Aorta (tissue), 5 donors: ENCODE data around the gene ARFGEF2. TPM values are rescaled to one million over a fixed set of nuclear protein-coding genes. Genes with fewer than 3 reads are reported as not detected.

Experiments used
- ATAC-seq: fragments of 200-7000 bp; cut with Tn5 transposase; one replicate; pipeline ENCODE4 v1.9.1; 2022; ENCODE audit warnings: moderate library complexity; ENCODE audit not compliant: low FRiP score
- DNase-seq, 2 donors: peaks; one replicate each; pipeline ENCODE4 v3.0.0-alpha.2; 2020
- H3K27ac ChIP-seq, 2 donors: one replicate each; pipeline ENCODE4 v1.5.1; 2013; ENCODE audit warnings: low read length in 2 of 2, mild to moderate bottlenecking in 2 of 2, moderate library complexity in 2 of 2, control low read depth in 1 of 2, inconsistent platforms in 1 of 2, low read depth in 1 of 2
- H3K27me3 ChIP-seq, 2 donors: one replicate each; pipeline ENCODE4 v1.6.1; 2013; ENCODE audit warnings: control low read depth in 1 of 2, low read length in 1 of 2, mild to moderate bottlenecking in 1 of 2, moderate library complexity in 1 of 2; ENCODE audit not compliant: insufficient read depth in 2 of 2, control insufficient read depth in 1 of 2
- H3K36me3 ChIP-seq, 2 donors: one replicate each; pipeline ENCODE4 v1.6.1; 2013; ENCODE audit warnings: control low read depth in 1 of 2, low read length in 1 of 2, mild to moderate bottlenecking in 1 of 2; ENCODE audit not compliant: insufficient read depth in 2 of 2, control insufficient read depth in 1 of 2
- H3K4me1 ChIP-seq, 2 donors: one replicate each; pipeline ENCODE4 v1.6.1; 2013; ENCODE audit warnings: low read length in 2 of 2, control low read depth in 1 of 2, mild to moderate bottlenecking in 1 of 2, moderate library complexity in 1 of 2; ENCODE audit not compliant: insufficient read depth in 2 of 2, control insufficient read depth in 1 of 2
- H3K4me3 ChIP-seq, 2 donors: one replicate each; pipeline ENCODE4 v1.5.1; 2013; ENCODE audit warnings: low read length in 2 of 2, control low read depth in 1 of 2, mild to moderate bottlenecking in 1 of 2
- H3K9me3 ChIP-seq: one replicate; pipeline ENCODE4 v1.6.1; 2013; ENCODE audit warnings: mild to moderate bottlenecking, low read length; ENCODE audit not compliant: control insufficient read depth
- WGBS, 2 donors: extraction: QIAGEN DNeasy Blood & Tissue Kit; methylation state at CpG; one replicate each; pipeline ENCODE4 v1.1.7; 2013; 5-methylcytosine and 5-hydroxymethylcytosine counted together
- intact Hi-C, 2 donors: fragments of 100-400 bp; cut with DNase I; formaldehyde crosslinking; loops; one replicate each; pipeline versions ENCODE4 v1.14.2 to v1.15.0; 2022
- polyA plus RNA-seq, 2 donors: library from polyadenylated mRNA; stranded (reverse); fragments of 200-250 nt; gene quantifications; one replicate each; pipeline ENCODE4 v1.2.3, GENCODE V29; 2013
- total RNA-seq, 2 donors: library from RNA; stranded (reverse); fragmentation: NEBNext Ultra II Directional; extraction: Animal tissue kit (Norgen Biotek cat#: 25700); gene quantifications; one replicate each; pipeline ENCODE4 v1.2.1, GENCODE V29; 2021
- donor health status: healthy with polysubstance abuse.
- donor health status: Bipolar disorder and iron deficiency.
- donor health status: DM: no; HTN: no; CAD: no.
- donor health status: DM: no; HTN: no; CAD: no.
- donor health status: DM: yes; HTN: yes; CAD: no.

Gene ARFGEF2
- total and polyA plus RNA-seq, 4 donors = 5.8 to 30.2 (median 19.3) TPM

DNA sequence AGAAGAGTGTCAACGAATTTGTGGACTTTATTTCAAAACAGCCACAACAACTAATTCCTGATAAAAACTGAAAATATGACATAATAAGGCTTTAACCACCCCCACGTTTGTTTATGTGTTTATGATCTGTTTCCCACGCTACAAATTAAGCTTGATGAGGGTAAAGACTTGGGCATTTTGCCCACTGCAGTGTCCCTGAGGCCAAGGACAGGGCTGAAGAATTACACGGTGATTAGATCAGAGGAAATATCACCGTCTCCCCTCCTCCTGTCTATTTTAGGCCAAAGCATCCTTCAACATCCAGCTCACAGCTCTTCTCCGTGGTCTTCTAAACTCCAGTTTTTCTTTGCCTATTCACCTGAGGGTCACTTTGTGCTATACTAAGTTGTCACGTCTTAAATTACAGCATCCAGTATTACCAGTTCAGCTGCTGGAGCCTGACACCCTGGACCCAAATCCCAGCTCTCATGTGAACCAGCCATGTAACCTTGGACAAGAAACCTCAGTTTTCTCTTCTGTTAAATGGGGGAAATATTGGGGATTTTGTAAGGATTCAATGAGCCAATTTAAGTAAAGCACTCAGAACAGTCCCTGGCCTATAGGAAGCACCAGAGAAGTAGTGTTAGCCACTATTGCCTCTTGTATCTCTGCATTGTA lies 15.2 kb upstream of the ARFGEF2 start:
- DNase-seq (no peak), ATAC-seq (no peak)
- Histone ChIP-seq H3K4me3 (no peak overlapping the region), H3K27me3 (no peaks in the 10 kb centered on the region), H3K36me3 (no peaks in the 10 kb centered on the region), H3K4me1 (no peaks in the 10 kb centered on the region), H3K9me3 (peaks cover 3% of the 10 kb centered on the region), H3K27ac (no peak overlapping the region)
- 71 to 76% methylated on average over 7 of the region's 7 CpGs for WGBS, 2 donors
- intact Hi-C loops = loop anchor here in 1 of 2 donors (10.0 kb wide), 1 partner anchor 182 kb away; no protein-coding TSS in a partner anchor

DNA sequence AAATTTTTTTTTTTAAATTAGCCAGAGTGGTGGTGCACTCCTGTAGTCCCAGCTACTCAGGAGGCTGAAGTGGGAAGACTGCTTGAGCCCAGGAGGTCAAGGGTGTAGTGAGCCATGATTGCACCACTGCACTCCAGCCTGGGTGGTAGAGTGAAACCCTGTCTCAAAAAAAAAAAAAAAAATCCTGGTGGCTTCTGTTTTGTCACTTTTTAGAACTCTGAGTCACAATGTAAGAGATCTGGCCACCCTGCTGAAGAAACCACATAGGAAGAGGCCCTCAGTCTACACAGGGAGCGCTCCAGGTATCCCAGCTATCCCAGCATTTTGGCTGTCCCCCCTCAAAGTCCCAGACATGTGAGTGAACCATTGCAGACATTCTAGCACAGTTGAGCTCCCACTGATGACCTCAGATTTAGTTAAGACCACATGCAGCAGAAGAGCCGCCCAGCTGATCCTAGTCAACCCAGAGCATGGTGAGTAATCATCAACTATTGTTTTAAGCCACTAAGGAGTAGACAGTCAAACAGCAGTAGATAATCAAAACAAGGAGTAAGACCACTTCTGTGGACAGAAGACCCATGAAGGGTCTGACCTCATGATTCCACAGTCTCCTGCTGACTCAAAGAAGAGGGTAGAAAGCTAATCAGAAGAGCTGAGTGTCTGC lies 12.7 kb upstream of the ARFGEF2 start:
- DNase-seq (no peak), ATAC-seq (no peak)
- H3K27ac ChIP-seq = no peak overlapping the region
- no peaks in the 10 kb centered on the region for H3K27me3 ChIP-seq
- H3K4me3 ChIP-seq = no peak overlapping the region
- H3K36me3 ChIP-seq = no peaks in the 10 kb centered on the region
- H3K9me3 ChIP-seq = peaks cover 3% of the 10 kb centered on the region
- 68 to 74% methylated on average over 2 of the region's 2 CpGs for WGBS, 2 donors
- H3K4me1 ChIP-seq = no peaks in the 10 kb centered on the region
- intact Hi-C loops = loop anchor here in 1 of 2 donors (10.0 kb wide), 1 partner anchor 184 kb away; no protein-coding TSS in a partner anchor

DNA sequence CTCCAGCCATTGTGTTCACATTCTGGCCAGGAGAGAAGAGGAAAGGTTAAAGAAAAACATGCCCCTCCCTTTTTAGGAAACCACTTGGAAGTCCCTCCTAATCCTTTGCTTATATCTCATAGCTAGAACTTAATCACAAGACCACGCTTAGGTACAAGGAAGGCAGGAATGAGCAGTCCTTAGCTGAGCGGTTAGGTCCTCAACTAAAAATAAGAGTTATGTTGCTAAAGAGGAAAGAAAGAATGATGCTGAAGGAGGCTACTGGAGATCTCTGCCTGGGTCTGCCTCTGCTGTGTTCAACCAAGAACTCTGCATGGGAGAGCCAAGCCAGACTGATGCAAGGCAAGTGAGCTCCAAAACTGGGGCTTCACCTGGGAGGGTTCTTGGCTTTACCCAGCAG lies 11.6 kb upstream of the ARFGEF2 start:
- no peak for ATAC-seq
- WGBS, 2 donors = 88 to 95% methylated on average over 2 of the region's 2 CpGs
- no peak overlapping the region for H3K4me3 ChIP-seq
- intact Hi-C loops = loop anchor here in 1 of 2 donors (10.0 kb wide), 1 partner anchor 185 kb away; no protein-coding TSS in a partner anchor
- no peaks in the 10 kb centered on the region for H3K4me1 ChIP-seq
- peaks cover 3% of the 10 kb centered on the region for H3K9me3 ChIP-seq
- no peak overlapping the region for H3K27ac ChIP-seq
- no peak for DNase-seq
- no peaks in the 10 kb centered on the region for H3K27me3 ChIP-seq
- H3K36me3 ChIP-seq = no peaks in the 10 kb centered on the region

GRCh38 chr20:48910347-48910781 lies 11.1 kb upstream of the ARFGEF2 start:
- no peak overlapping the region for H3K27ac ChIP-seq
- WGBS, 2 donors = 62 to 64% methylated on average over 7 of the region's 7 CpGs
- intact Hi-C loops = no loop called here
- H3K4me1 ChIP-seq = no peaks in the 10 kb centered on the region
- no peak for ATAC-seq
- no peaks in the 10 kb centered on the region for H3K36me3 ChIP-seq
- no peaks in the 10 kb centered on the region for H3K27me3 ChIP-seq
- peaks cover 3% of the 10 kb centered on the region for H3K9me3 ChIP-seq
- DNase-seq = no peak
- no peak overlapping the region for H3K4me3 ChIP-seq

DNA sequence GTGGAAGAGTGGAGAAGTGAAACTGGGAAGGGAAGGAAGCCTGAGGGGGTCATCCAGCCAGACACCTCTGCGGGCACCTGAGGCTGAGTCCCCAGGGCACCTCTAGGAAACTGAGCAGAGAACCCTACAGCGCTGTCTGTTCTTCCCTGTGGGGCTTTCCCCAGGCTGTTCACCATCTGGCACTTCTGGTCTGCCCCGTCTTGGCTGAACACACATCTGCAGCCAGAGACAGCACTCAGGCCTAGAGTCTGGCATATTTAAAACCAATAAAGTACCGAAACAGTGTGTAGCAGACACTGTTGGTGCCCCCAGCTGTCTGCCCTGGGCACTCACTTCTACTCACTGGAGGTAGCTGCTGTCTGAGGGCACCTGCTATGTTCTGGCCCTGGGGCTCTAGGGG lies 9.4 kb upstream of the ARFGEF2 start:
- no peaks in the 10 kb centered on the region for H3K27me3 ChIP-seq
- ATAC-seq (no peak), DNase-seq (no peak)
- H3K36me3 ChIP-seq = no peaks in the 10 kb centered on the region
- no peak overlapping the region for H3K27ac ChIP-seq
- intact Hi-C loops = no loop called here
- no peaks in the 10 kb centered on the region for H3K4me1 ChIP-seq
- H3K9me3 ChIP-seq = peaks cover 3% of the 10 kb centered on the region
- no peak overlapping the region for H3K4me3 ChIP-seq
- 88 to 91% methylated on average over 4 of the region's 4 CpGs for WGBS, 2 donors

DNA sequence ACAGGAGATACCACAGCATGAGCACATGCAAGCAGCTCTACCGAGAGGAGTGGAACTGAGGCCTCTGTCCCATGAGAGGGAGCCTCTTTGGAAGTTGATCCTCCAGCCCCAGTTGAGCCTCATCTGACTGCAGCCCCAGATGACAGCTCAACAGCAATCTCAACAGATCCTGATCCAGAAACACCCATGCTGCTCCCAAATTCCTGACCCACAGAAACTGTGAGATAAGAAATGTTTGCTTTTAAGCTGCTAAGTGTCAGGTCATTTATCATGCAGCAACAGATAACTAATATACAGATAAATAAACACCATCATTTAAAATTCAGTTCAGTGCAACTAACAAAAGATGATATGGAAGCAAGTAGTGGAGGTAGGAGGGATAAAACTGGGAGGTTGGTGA lies 4.8 kb upstream of the ARFGEF2 start:
- no peaks in the 10 kb centered on the region for H3K27me3 ChIP-seq
- intact Hi-C loops = no loop called here
- ATAC-seq (no peak), DNase-seq (no peak)
- H3K4me3 ChIP-seq = no peak overlapping the region
- H3K4me1 ChIP-seq = no peaks in the 10 kb centered on the region
- H3K36me3 ChIP-seq = no peaks in the 10 kb centered on the region
- WGBS, 2 donors = 35 to 45% methylated on average over 1 of the region's 1 CpG
- no peak overlapping the region for H3K27ac ChIP-seq
- no peaks in the 10 kb centered on the region for H3K9me3 ChIP-seq

DNA sequence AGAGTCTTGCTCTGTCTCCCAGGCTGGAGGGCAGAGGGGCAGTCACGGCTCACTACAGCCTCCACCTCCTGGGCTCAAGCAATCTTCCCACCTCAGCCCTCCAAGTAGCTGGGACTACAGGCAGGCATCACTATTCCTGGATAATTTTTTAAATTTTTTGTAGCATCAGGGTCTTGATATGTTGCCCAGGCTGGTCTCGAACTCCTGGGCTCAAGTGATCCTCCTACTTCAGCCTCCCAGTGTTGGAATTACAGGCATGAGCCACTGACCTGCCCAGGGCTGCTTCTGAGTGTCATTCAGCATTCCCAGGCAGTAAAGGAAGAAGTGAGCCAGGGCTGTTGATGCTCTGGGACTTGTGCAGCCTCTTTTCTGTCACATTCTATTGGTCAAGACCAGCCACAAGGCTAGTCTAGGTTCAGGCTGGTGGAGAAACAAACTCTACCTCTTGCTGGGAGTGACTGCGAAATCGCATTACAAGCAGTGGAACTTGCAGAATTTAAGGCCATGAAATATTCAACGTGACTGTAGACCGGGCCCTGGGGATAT lies 2.1 kb upstream of the ARFGEF2 start:
- no peaks in the 10 kb centered on the region for H3K9me3 ChIP-seq
- no peaks in the 10 kb centered on the region for H3K27me3 ChIP-seq
- peaks cover 0 to 4% of the 10 kb centered on the region in 2 donors for H3K4me1 ChIP-seq
- ATAC-seq (no peak), DNase-seq (no peak)
- no peaks in the 10 kb centered on the region for H3K36me3 ChIP-seq
- 67 to 68% methylated on average over 6 of the region's 6 CpGs for WGBS, 2 donors
- intact Hi-C loops = no loop called here
- no peak overlapping the region for H3K4me3 ChIP-seq
- H3K27ac ChIP-seq = no peak overlapping the region

DNA sequence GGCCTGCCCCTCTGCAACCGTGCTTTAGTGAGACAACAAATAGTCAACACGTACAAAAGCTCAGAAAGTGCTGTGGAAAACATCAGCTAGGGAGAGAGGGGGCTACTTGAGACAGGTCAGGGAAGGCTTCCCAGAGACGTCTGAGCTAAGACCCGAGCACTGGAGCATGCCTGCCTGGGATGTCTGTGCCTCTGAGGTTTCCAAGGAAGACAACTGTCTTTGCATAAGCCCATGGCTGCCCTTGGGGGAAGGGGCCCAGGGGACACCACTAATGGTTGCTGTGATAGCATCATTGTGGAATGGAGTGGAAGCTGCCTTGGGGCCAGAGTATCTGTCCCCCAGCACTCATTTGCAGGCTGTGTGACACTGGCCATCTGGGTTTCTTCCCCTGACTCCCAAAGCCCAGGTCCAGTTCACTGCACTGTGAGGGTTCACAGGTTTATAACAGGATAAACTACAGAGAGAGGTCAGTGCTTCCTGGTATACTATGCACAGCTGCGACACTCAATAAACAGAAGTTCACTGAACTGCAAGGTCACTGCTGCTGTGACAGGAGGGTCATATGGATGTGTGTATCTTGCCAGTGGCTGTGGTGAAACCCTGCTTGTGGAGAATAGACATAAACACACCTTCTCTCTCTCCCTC lies 1.5 kb upstream of the ARFGEF2 start:
- H3K27ac ChIP-seq = no peak overlapping the region
- intact Hi-C loops = loop anchor here in 1 of 2 donors (5.0 kb wide), 1 partner anchor 62 kb away; no protein-coding TSS in a partner anchor
- no peak for DNase-seq

More for the DNA sequence above, 1.5 kb upstream of the ARFGEF2 start:
- 63 to 69% methylated on average over 5 of the region's 5 CpGs for WGBS, 2 donors
- Histone ChIP-seq H3K9me3 (no peaks in the 10 kb centered on the region), H3K27me3 (no peaks in the 10 kb centered on the region), H3K4me1 (peaks cover 0 to 4% of the 10 kb centered on the region in 2 donors), H3K4me3 (no peak overlapping the region), H3K36me3 (no peaks in the 10 kb centered on the region)
- ATAC-seq = no peak
